A673 (cell line): ENCODE results near the gene AGGF1. TPM values are rescaled to one million over a fixed set of nuclear protein-coding genes. Genes with fewer than 3 reads are reported as not detected.

ENCODE experiments used
- BruUV-seq: library from RNA; stranded (reverse); fragments of 400-500 nt; replicated peaks from 2 replicates; lab custom pipeline; 2021; lab: Mats Ljungman, UMichigan
- CTCF ChIA-PET: fragments of 300-600 bp; sonication (Branson Sonifier 250); formaldehyde crosslinking; loops from one replicate; lab custom pipeline; 2022; ENCODE audit warnings: antibody characterized with exemption; lab: Charles Lee
- POLR2A ChIA-PET: fragments of 300-600 bp; sonication (Branson Sonifier 250); formaldehyde crosslinking; loops from one replicate; lab custom pipeline; 2022; ENCODE audit warnings: antibody characterized with exemption; ENCODE audit not compliant: low non-redundant PET; lab: Charles Lee
- DNase-seq: peaks from one replicate; pipeline ENCODE4 v3.0.0-alpha.2; 2015; ENCODE audit warnings: low spot score
- H3K27ac ChIP-seq: fragments of 200-600 bp; sonication (generic); 2 replicates; pipeline ENCODE4 v1.5.1; 2016; ENCODE audit warnings: mixed run types, low read depth, mild to moderate bottlenecking, mixed read lengths, antibody characterized with exemption, low read length; ENCODE audit not compliant: poor library complexity, severe bottlenecking
- H3K27me3 ChIP-seq: fragments of 200-600 bp; sonication (generic); replicated peaks from 2 replicates; pipeline ENCODE4 v1.6.1; 2017; ENCODE audit warnings: mixed run types, low read depth, mild to moderate bottlenecking, mixed read lengths, antibody characterized with exemption, low read length; ENCODE audit not compliant: insufficient read depth, poor library complexity
- H3K36me3 ChIP-seq: fragments of 200-600 bp; sonication (generic); 2 replicates; pipeline ENCODE4 v1.6.1; 2016; ENCODE audit warnings: mixed run types, mild to moderate bottlenecking, mixed read lengths, antibody characterized with exemption, low read length; ENCODE audit not compliant: insufficient read depth, poor library complexity, severe bottlenecking
- H3K4me1 ChIP-seq: fragments of 200-600 bp; sonication (generic); 2 replicates; pipeline ENCODE4 v1.6.1; 2017; ENCODE audit warnings: mixed run types, mild to moderate bottlenecking, mixed read lengths, antibody characterized with exemption, low read length; ENCODE audit not compliant: insufficient read depth, poor library complexity, severe bottlenecking
- H3K4me3 ChIP-seq: fragments of 200-600 bp; sonication (generic); 2 replicates; pipeline ENCODE4 v1.5.1; 2016; ENCODE audit warnings: low read depth, mixed run types, mild to moderate bottlenecking, mixed read lengths, low read length; ENCODE audit not compliant: poor library complexity, severe bottlenecking
- H3K9me3 ChIP-seq: fragments of 200-600 bp; sonication (generic); 2 replicates; pipeline ENCODE4 v1.6.1; 2016; ENCODE audit warnings: mixed run types, low read depth, mild to moderate bottlenecking, mixed read lengths, antibody characterized with exemption, low read length; ENCODE audit not compliant: poor library complexity, severe bottlenecking
- CTCF ChIP-seq: fragments of 300-800, 200-600 bp; sonication (generic); conservative IDR thresholded peaks from 2 replicates; pipeline ENCODE4 v1.5.1; 2017; ENCODE audit warnings: low read depth, mild to moderate bottlenecking, antibody characterized with exemption, low read length, moderate library complexity, mixed read lengths
- EZH2 ChIP-seq: fragments of 200-600 bp; sonication (generic); IDR thresholded peaks from 2 replicates; pipeline ENCODE4 v1.6.1; 2017; ENCODE audit warnings: borderline replicate concordance, low read depth, mild to moderate bottlenecking, mixed read lengths, antibody characterized with exemption, low read length; ENCODE audit not compliant: poor library complexity, severe bottlenecking
- intact Hi-C: fragments of 100-400 bp; cut with micrococcal nuclease; formaldehyde crosslinking; loops from one replicate; pipeline ENCODE4 v1.10.0; 2022; ENCODE audit not compliant: unreplicated experiment
- total RNA-seq: library from RNA; stranded (reverse); gene quantifications from 2 replicates; pipeline ENCODE4 v1.2.3, GENCODE V29; 2021

AGGF1 gene
- total RNA-seq, 1 experiment from 2014 or later = 20.9 TPM

DNA sequence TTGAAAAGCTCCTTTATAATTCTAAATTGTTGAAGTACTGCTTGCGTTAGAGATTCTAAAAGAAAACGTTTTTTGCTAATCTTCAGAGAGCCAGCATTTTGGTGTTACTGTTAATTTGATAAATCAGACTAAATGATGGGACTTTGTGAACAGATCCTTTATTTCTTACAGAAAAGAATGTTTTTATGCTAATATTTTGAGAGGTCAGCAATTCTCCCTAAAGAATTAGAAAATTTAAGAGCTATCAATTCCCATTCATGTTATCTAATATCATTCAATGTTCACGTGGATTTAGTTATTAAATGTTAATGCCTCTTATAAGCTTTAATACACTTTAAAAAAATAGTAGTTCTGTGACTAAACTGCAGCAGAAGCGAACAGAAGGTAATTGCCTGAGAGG is 2.4 kb downstream of the AGGF1 start:
- POLR2A ChIA-PET = no interaction called here

DNA sequence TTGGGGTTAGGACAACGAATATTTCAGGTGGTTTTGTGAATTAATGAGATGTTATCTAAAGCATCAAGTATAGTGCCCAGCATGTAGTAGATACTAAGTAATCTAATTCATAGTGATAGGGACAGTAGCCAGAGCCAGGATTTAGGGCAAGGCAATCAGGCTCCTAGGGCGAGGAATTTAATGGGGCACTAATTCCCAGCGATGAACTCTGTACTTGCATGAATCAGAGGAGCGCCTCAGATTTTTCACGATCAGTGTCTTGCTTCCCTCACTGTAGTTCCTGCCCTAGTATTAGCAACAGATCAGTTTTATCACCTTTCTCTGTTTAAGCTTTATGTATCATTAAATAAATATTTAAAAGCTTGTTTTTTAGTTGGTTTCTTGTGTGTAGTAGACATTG is 3.1 kb downstream of the AGGF1 start:
- CTCF ChIA-PET = no interaction called here
- intact Hi-C loops = no loop called here

More for the DNA sequence above, 2.4 kb downstream of the AGGF1 start:
- Histone ChIP-seq H3K4me1 (peaks cover 11% of the 10 kb centered on the region), H3K9me3 (peaks cover 16% of the 10 kb centered on the region), H3K27ac (no peak overlapping the region), H3K4me3 (no peak overlapping the region), H3K36me3 (peaks cover 35% of the 10 kb centered on the region), H3K27me3 (no peaks in the 10 kb centered on the region)
- TF ChIP-seq CTCF (no peak), EZH2 (no peak)
- CTCF ChIA-PET = no interaction called here
- DNase-seq = no peak
- intact Hi-C loops = no loop called here
- no TSS peak for BruUV-seq

GRCh38 chr5:77035950-77036349 is 5.7 kb downstream of the AGGF1 start:
- CTCF ChIA-PET = no interaction called here
- TF ChIP-seq EZH2 (no peak), CTCF (no peak)
- peaks cover 51% of the 10 kb centered on the region for H3K36me3 ChIP-seq

More for the DNA sequence above, 3.1 kb downstream of the AGGF1 start:
- Histone ChIP-seq H3K4me1 (peaks cover 11% of the 10 kb centered on the region), H3K27ac (no peak overlapping the region), H3K36me3 (peaks cover 38% of the 10 kb centered on the region), H3K27me3 (no peaks in the 10 kb centered on the region), H3K9me3 (peaks cover 16% of the 10 kb centered on the region), H3K4me3 (no peak overlapping the region)
- POLR2A ChIA-PET = interaction anchor here (0.6 kb wide), 1 partner anchor 168 kb away, joined by 5 read pairs; no protein-coding TSS in a partner anchor
- no TSS peak for BruUV-seq
- DNase-seq = no peak
- no peak for TF ChIP-seq CTCF
- no peak for TF ChIP-seq EZH2

More at GRCh38 chr5:77035950-77036349, 5.7 kb downstream of the AGGF1 start:
- POLR2A ChIA-PET = no interaction called here
- no peak for DNase-seq
- H3K27me3 ChIP-seq = no peaks in the 10 kb centered on the region
- no peaks in the 10 kb centered on the region for H3K9me3 ChIP-seq
- no peak overlapping the region for H3K4me3 ChIP-seq
- H3K27ac ChIP-seq = no peak overlapping the region
- intact Hi-C loops = no loop called here
- no TSS peak for BruUV-seq
- H3K4me1 ChIP-seq = peaks cover 11% of the 10 kb centered on the region
